GM19372 (cell line): Measurements from ENCODE around the gene KCNK4.

ENCODE experiments used
- ATAC-seq: cut with Tn5 transposase; IDR thresholded peaks from one replicate; pipeline ENCODE4 v1.9.1; 2021; ENCODE audit warnings: mild to moderate bottlenecking, low read depth, moderate library complexity; ENCODE audit not compliant: unreplicated experiment

Gene KCNK4

DNA sequence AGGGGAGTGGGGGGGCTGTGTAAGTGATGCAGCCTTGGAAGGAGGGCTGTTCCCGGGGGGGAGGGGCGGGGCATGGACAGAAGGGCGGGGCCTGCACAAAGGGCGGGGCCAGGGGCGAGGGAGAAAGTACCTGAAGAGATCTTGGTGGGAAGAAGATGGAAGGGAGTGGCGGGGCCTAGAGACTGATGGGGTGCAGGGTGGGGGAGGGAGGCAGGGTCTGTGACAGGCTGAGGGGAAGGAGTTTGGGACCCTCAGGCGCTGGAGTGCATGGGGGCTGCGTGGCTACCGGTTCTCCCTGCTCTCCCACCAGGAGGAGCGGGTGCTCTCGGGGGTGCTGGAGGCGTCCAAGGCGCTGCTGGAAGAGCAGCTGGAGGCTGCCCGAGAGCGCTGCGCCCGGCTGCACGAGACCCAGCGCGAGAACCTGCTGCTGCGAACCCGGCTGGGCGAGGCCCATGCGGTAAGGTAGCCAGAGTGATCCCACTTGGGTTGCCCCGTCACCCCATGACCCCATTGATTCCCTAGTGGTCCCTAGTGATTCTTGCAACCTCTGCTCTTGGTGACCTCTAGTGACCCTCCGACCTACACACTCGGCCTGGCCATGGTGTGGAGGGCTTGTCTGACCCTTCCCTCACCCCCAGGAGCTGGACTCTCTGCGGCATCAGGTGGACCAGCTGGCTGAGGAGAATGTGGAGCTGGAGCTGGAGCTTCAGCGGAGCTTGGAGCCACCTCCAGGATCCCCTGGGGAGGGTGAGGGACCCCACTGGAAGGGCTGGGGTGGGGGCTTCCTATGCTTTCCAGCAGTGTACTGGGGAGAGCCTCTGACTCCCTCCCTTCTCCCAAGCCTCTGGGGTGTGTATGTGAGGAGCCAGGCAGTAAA, 52.0 kb downstream of the KCNK4 start:
- no peak for ATAC-seq

DNA sequence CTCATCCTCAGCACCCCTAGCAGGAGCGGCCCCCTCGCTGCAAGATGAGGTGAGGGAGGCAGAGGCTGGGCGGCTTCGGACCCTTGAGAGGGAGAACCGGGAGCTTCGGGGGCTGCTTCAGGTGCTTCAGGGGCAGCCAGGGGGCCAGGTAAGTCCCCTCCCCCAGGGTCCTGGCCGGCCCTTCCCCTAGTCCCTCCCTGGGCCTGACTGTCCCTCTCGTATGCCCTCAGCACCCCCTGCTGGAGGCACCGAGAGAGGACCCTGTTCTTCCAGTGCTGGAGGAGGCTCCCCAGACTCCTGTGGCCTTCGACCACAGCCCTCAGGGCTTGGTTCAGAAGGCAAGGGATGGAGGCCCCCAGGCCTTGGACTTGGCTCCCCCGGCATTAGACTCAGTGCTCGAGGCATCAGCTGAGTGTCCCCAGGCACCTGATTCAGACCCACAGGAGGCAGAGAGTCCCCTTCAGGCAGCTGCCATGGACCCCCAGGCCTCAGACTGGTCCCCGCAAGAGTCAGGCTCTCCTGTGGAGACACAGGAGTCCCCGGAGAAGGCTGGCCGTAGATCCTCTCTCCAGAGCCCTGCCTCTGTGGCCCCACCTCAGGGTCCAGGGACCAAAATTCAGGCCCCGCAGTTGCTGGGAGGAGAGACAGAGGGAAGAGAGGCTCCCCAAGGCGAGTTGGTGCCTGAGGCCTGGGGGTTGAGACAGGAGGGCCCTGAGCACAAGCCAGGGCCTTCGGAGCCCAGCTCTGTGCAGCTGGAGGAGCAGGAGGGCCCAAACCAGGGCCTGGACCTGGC, 52.9 kb downstream of the KCNK4 start:
- ATAC-seq = no peak

DNA sequence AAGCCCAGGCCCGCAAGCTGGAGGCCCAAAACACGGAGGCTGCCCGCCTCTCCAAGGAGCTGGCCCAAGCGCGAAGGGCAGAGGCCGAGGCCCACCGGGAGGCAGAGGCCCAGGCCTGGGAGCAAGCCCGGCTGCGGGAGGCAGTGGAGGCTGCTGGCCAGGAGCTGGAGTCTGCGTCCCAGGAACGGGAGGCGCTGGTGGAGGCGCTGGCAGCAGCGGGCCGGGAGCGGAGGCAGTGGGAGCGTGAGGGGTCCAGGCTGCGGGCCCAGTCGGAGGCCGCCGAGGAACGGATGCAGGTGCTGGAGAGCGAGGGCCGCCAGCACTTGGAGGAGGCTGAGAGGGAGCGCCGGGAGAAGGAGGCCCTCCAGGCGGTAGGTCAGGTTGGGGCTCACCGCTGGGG, 53.7 kb downstream of the KCNK4 start:
- ATAC-seq = no peak

DNA sequence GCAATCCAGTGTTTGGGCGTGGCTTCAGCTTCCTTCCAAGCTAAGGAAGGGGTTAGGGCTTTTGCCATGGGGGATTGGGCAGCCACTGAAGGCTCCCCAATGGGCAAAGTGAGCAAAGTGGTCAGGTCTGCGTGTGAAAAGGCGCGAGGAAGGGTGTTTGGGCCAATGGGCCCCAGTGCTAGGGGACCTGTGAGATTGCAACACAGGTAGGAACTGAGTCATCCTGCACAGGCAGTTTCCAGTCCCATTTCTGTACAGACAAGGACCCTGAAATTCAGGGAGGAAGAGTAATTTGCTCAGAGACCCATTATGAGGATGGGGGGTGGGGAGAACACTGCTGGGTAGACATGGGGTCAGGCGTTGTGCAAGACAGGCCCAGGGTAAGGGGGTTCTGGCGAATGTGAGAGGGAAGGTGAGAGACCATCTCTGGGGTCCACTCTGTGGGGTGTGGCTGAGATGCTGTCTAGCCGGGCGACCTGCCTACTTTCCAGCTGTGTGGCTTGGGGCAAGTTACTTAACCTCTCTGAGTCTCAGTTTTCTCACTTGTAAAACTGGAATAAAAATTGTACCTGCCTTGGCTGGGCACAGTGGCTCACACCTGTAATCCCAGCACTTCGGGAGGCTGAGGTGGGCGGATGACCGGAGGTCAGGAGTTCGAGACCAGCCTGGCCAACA, 56.2 kb downstream of the KCNK4 start:
- no peak for ATAC-seq

DNA sequence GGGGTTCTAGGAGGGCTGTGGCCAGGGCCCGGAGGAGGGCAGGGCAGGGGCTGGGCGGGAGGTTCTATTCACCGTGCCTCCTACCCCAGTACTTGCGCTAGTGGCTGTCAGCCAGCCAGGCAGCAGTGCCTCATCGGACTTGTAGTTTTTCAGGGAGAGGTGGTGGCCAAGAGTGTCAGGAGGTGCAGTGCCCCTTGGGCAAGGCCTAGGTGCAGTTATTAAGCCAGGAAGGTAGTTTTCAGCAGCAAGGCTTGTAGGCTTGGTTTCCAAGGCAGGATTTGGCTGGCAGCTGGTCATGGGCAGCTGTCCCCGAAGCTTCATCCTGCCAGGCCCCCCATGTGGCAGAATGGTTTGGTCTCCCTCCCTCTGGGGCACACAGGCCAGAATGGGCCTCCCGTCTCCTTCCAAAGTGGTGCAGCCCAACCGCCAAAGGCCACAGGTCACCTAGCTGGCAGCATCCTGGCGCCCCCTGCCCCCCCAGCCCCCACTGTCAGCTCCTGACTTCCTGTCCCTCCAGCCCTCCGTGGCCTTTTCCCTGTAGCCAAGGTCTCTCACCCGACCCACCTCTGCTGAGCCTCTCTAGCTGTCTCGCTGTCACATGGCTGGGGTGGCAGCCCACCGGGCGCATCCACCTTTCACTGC, 57.4 kb downstream of the KCNK4 start:
- ATAC-seq = no peak

DNA sequence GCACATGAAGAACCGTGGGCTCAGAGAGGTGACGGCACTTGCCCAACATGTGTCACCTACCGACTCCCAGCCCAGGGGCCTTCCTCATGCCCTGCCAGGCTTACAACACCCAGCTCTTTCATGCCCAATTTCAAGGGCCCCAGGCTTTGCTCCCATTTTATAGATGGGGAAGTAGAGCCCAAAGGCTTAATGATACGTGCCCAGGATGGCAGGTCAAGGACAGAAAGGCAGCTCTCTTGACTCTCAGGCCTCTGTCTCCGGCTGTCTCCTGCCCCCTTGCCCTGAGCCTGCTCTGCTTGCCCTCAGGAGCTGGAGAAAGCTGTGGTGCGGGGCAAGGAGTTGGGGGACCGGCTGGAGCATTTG, 57.9 kb downstream of the KCNK4 start:
- no peak for ATAC-seq

DNA sequence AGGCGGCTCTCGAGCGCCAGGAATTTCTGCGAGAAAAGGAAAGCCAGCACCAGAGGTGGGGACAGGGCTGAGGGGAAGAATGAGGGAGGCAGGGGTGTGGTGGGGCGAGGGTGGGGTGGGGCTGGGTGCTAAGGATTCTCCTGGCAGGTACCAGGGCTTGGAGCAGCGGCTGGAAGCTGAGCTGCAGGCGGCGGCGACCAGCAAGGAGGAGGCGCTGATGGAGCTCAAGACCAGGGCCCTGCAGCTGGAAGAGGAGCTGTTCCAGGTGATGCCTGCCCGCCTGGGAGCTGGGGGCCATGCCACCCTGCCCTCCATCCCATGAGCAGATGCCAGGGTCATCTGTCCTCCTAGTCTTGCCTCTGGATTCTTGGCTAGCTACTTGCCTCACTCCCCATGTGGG, 58.3 kb downstream of the KCNK4 start:
- ATAC-seq = no peak
